Panc1 (cell line): ENCODE data around the gene EEA1.

Experiments used
- POLR2AphosphoS5 ChIP-seq: IDR thresholded peaks from 2 replicates; pipeline ENCODE4 v1.6.1; 2012; ENCODE audit warnings: mild to moderate bottlenecking, low read depth, low read length, moderate library complexity
- TCF7L2 ChIP-seq: IDR thresholded peaks from 2 replicates; pipeline ENCODE4 v1.6.1; 2011; ENCODE audit warnings: mild to moderate bottlenecking, low read depth, low read length, inconsistent platforms
- TF ChIP-seq, protein P1 (sequence below): fragments of 450-650 bp; IDR thresholded peaks from 2 replicates; pipeline ENCODE4 v1.5.1; 2017; ENCODE audit warnings: mild to moderate bottlenecking
- TF ChIP-seq, protein P2 (sequence below), 2 experiments: IDR thresholded peaks; 2 replicates each; pipeline ENCODE4 v1.6.1; 2011 to 2012; ENCODE audit warnings: low read depth in 2 of 2, control low read depth in 1 of 2, low read length in 1 of 2, mild to moderate bottlenecking in 1 of 2, moderate library complexity in 1 of 2; ENCODE audit not compliant: insufficient read depth in 1 of 2

- TF ChIP-seq, protein P1, sequence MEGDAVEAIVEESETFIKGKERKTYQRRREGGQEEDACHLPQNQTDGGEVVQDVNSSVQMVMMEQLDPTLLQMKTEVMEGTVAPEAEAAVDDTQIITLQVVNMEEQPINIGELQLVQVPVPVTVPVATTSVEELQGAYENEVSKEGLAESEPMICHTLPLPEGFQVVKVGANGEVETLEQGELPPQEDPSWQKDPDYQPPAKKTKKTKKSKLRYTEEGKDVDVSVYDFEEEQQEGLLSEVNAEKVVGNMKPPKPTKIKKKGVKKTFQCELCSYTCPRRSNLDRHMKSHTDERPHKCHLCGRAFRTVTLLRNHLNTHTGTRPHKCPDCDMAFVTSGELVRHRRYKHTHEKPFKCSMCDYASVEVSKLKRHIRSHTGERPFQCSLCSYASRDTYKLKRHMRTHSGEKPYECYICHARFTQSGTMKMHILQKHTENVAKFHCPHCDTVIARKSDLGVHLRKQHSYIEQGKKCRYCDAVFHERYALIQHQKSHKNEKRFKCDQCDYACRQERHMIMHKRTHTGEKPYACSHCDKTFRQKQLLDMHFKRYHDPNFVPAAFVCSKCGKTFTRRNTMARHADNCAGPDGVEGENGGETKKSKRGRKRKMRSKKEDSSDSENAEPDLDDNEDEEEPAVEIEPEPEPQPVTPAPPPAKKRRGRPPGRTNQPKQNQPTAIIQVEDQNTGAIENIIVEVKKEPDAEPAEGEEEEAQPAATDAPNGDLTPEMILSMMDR = no peak
- no peak for TF ChIP-seq POLR2AphosphoS5
- TF ChIP-seq, protein P2, sequence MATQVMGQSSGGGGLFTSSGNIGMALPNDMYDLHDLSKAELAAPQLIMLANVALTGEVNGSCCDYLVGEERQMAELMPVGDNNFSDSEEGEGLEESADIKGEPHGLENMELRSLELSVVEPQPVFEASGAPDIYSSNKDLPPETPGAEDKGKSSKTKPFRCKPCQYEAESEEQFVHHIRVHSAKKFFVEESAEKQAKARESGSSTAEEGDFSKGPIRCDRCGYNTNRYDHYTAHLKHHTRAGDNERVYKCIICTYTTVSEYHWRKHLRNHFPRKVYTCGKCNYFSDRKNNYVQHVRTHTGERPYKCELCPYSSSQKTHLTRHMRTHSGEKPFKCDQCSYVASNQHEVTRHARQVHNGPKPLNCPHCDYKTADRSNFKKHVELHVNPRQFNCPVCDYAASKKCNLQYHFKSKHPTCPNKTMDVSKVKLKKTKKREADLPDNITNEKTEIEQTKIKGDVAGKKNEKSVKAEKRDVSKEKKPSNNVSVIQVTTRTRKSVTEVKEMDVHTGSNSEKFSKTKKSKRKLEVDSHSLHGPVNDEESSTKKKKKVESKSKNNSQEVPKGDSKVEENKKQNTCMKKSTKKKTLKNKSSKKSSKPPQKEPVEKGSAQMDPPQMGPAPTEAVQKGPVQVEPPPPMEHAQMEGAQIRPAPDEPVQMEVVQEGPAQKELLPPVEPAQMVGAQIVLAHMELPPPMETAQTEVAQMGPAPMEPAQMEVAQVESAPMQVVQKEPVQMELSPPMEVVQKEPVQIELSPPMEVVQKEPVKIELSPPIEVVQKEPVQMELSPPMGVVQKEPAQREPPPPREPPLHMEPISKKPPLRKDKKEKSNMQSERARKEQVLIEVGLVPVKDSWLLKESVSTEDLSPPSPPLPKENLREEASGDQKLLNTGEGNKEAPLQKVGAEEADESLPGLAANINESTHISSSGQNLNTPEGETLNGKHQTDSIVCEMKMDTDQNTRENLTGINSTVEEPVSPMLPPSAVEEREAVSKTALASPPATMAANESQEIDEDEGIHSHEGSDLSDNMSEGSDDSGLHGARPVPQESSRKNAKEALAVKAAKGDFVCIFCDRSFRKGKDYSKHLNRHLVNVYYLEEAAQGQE (IDR thresholded peaks at IDR 0.05; ENCODE audit: insufficient read depth in 1 of 2, low read depth in 2 of 2, low read length in 1 of 2) = no peak
- no peak for TF ChIP-seq TCF7L2
Measured at GRCh38 chr12:92722897-92723296, 206.2 kb downstream of the EEA1 start.
